GM23338 (cell line): ENCODE data around the gene GGT6. TPM values are rescaled to one million over a fixed set of nuclear protein-coding genes. Genes with fewer than 3 reads are reported as not detected.

ENCODE experiments used
- polyA plus RNA-seq: library from polyadenylated mRNA; unstranded; fragments of >200 nt; fragmentation: Nextera tagmentation; extraction: Ambion mirVana; gene quantifications from 2 replicates; pipeline ENCODE4 v1.2.1, GENCODE V29; 2016
- total RNA-seq: library from RNA; depleted of rRNA; stranded (reverse); fragments of >200 nt; shearing (Covaris generic); gene quantifications from 2 replicates; pipeline ENCODE4 v1.2.3, GENCODE V29; 2014; rRNA removed

The GGT6 gene
- total and polyA plus RNA-seq, 2 experiments from 2014 or later, result 0.24 TPM; not detected in 1

Other genes with a start within 250 kb of the GGT6 start
- gene UBE2G1, start 193.9 kb downstream of the GGT6 start, total RNA-seq, result 145 and 161 TPM in 2 replicates
- gene UBE2G1, start 193.9 kb downstream of the GGT6 start, polyA plus RNA-seq, result 64.2 and 71.9 TPM in 2 replicates
- gene SPNS3, start 126.6 kb downstream of the GGT6 start, total RNA-seq, result not detected in 2 replicates
- not detected in 2 replicates for gene SPNS3, start 126.6 kb downstream of the GGT6 start, polyA plus RNA-seq
- gene SPNS2, start 61.7 kb downstream of the GGT6 start, total RNA-seq, result 0.78 and 2.3 TPM in 2 replicates
- 1.4 and 1.7 TPM in 2 replicates for gene SPNS2, start 61.7 kb downstream of the GGT6 start, polyA plus RNA-seq
- gene MYBBP1A, start 5.2 kb downstream of the GGT6 start, total RNA-seq, result 169 and 213 TPM in 2 replicates
- 66.4 and 70.7 TPM in 2 replicates for gene MYBBP1A, start 5.2 kb downstream of the GGT6 start, polyA plus RNA-seq
- gene SMTNL2, start 24.0 kb upstream of the GGT6 start, total RNA-seq, result 1.7 and 4.3 TPM in 2 replicates
- 1.3 and 3.1 TPM in 2 replicates for gene SMTNL2, start 24.0 kb upstream of the GGT6 start, polyA plus RNA-seq
- gene ALOX15, start 81.1 kb upstream of the GGT6 start, total RNA-seq, result 1.1 and 1.4 TPM in 2 replicates
- gene ALOX15, start 81.1 kb upstream of the GGT6 start, polyA plus RNA-seq, result 0.28 and 1.2 TPM in 2 replicates
- 91.0 and 123 TPM in 2 replicates for gene PELP1, start 143.6 kb upstream of the GGT6 start, total RNA-seq
- gene PELP1, start 143.6 kb upstream of the GGT6 start, polyA plus RNA-seq, result 39.4 and 41.1 TPM in 2 replicates
- 23.0 and 45.0 TPM in 2 replicates for gene ARRB2, start 150.1 kb upstream of the GGT6 start, total RNA-seq
- gene ARRB2, start 150.1 kb upstream of the GGT6 start, polyA plus RNA-seq, result 37.3 and 39.5 TPM in 2 replicates
- 15.5 and 16.7 TPM in 2 replicates for gene MED11, start 170.9 kb upstream of the GGT6 start, total RNA-seq
- 32.8 and 33.3 TPM in 2 replicates for gene MED11, start 170.9 kb upstream of the GGT6 start, polyA plus RNA-seq
- 1.4 TPM in 1 of 2 replicates, not detected in the other for gene ZMYND15, start 179.3 kb upstream of the GGT6 start, total RNA-seq
- 0.21 and 0.32 TPM in 2 replicates for gene ZMYND15, start 179.3 kb upstream of the GGT6 start, polyA plus RNA-seq
- 4.1 and 6.8 TPM in 2 replicates for gene CXCL16, start 179.4 kb upstream of the GGT6 start, total RNA-seq
- 3.7 and 4.0 TPM in 2 replicates for gene CXCL16, start 179.4 kb upstream of the GGT6 start, polyA plus RNA-seq
- not detected in 2 replicates for gene TM4SF5, start 211.3 kb upstream of the GGT6 start, total RNA-seq
- not detected in 2 replicates for gene TM4SF5, start 211.3 kb upstream of the GGT6 start, polyA plus RNA-seq
- 0.38 TPM in 1 of 2 replicates, not detected in the other for gene VMO1, start 225.8 kb upstream of the GGT6 start, total RNA-seq
- gene VMO1, start 225.8 kb upstream of the GGT6 start, polyA plus RNA-seq, result 0.40 and 0.47 TPM in 2 replicates
- gene GLTPD2, start 228.4 kb upstream of the GGT6 start, total RNA-seq, result 1.3 TPM in 1 of 2 replicates, not detected in the other
- gene GLTPD2, start 228.4 kb upstream of the GGT6 start, polyA plus RNA-seq, result 0.33 and 0.47 TPM in 2 replicates
- 266 and 302 TPM in 2 replicates for gene PSMB6, start 235.6 kb upstream of the GGT6 start, total RNA-seq
- gene PSMB6, start 235.6 kb upstream of the GGT6 start, polyA plus RNA-seq, result 465 and 502 TPM in 2 replicates
- gene PLD2, start 246.6 kb upstream of the GGT6 start, total RNA-seq, result 49.9 and 55.9 TPM in 2 replicates
- gene PLD2, start 246.6 kb upstream of the GGT6 start, polyA plus RNA-seq, result 20.2 and 22.1 TPM in 2 replicates